Lower leg skin (tissue), 4 donors: Measurements from ENCODE around the gene OPTC. TPM values are rescaled to one million over a fixed set of nuclear protein-coding genes. Genes with fewer than 3 reads are reported as not detected.

Source experiments
- DNase-seq, 2 donors: peaks; one replicate each; pipeline ENCODE4 v3.0.0-alpha.2; 2019; ENCODE audit warnings: low spot score in 2 of 2
- H3K4me3 ChIP-seq: fragments of 200-600 bp; sonication (generic); 2 replicates; pipeline ENCODE4 v1.5.1; 2017; ENCODE audit warnings: mild to moderate bottlenecking, low read depth; ENCODE audit not compliant: poor library complexity, severe bottlenecking
- POLR2A ChIP-seq, 2 donors: fragments of 450-650 bp; IDR thresholded peaks; one replicate each; pipeline ENCODE4 v1.6.1; 2016 to 2017; ENCODE audit warnings: antibody characterized with exemption in 2 of 2, mild to moderate bottlenecking in 1 of 2, moderate library complexity in 1 of 2
- WGBS, 2 donors: methylation state at CpG; one replicate each; pipeline ENCODE4 v1.1.5; 2018; 5-methylcytosine and 5-hydroxymethylcytosine counted together
- intact Hi-C: fragments of 100-400 bp; cut with DNase I; formaldehyde crosslinking; loops from one replicate; pipeline ENCODE4 v1.15.0; 2023; ENCODE audit warnings: low total_unique reads
- total RNA-seq, 4 donors: library from RNA; depleted of rRNA; stranded (reverse); fragments of >200 nt; gene quantifications; one replicate each; pipeline ENCODE4 v1.1.0, GENCODE V29; 2016
- TF ChIP-seq, protein P1 (sequence below), 3 donors: fragments of 450-650 bp; IDR thresholded peaks; one replicate each; pipeline ENCODE4 v1.5.1; 2016; ENCODE audit warnings: antibody characterized with exemption in 3 of 3, mild to moderate bottlenecking in 3 of 3, moderate library complexity in 2 of 3

The OPTC gene
- total RNA-seq, 4 donors from 2014 or later = not detected

DNA sequence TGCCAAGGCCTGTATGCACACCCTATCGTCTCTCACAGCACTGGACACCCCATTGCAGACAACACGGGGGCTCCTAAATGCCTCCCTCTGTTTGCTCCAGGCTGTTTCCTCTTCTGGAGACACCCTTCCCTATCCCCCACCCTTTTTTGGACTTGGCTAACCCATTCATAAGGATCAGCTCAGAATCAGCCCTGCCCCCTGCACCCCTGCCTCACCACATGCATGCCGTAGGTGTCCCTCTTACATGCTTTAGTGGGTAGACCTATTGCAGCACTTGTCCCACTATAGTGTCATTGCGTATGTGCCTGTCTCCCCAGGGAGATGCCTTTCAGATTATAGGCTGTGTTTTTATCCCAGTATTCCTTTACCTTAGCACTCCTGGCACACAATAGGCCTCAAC, 30.9 kb downstream of the OPTC start:
- TF ChIP-seq, protein P1, sequence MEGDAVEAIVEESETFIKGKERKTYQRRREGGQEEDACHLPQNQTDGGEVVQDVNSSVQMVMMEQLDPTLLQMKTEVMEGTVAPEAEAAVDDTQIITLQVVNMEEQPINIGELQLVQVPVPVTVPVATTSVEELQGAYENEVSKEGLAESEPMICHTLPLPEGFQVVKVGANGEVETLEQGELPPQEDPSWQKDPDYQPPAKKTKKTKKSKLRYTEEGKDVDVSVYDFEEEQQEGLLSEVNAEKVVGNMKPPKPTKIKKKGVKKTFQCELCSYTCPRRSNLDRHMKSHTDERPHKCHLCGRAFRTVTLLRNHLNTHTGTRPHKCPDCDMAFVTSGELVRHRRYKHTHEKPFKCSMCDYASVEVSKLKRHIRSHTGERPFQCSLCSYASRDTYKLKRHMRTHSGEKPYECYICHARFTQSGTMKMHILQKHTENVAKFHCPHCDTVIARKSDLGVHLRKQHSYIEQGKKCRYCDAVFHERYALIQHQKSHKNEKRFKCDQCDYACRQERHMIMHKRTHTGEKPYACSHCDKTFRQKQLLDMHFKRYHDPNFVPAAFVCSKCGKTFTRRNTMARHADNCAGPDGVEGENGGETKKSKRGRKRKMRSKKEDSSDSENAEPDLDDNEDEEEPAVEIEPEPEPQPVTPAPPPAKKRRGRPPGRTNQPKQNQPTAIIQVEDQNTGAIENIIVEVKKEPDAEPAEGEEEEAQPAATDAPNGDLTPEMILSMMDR (IDR thresholded peaks at IDR 0.05) = no peak
- TF ChIP-seq POLR2A (IDR thresholded peaks at IDR 0.05) = no peak
- no peak for DNase-seq
- H3K4me3 ChIP-seq = no peak overlapping the region
- 86 to 96% methylated on average over 4 of the region's 4 CpGs for WGBS, 2 donors
- intact Hi-C loops = no loop called here

DNA sequence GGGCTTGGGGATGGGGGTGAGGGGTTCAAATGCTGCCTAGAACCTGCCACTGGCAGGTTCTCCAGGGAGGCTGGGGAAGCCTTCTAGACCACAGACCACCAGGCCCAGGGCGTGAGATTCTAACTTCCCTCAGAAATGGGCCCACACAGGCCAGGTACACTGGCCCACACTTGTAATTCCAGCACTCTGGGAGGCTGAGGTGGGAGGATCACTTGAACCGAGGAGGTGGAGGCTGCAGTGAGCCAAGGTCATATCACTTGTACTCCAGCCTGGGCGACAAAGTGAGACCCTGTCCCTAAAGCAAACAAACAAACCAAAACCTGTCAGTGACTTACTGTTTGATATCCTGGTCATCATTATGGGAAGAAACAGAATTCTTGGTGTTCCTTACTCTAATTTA, 31.7 kb downstream of the OPTC start:
- WGBS, 2 donors = 90 to 94% methylated on average over 3 of the region's 3 CpGs
- TF ChIP-seq, protein P1 (IDR thresholded peaks at IDR 0.05) = no peak
- TF ChIP-seq POLR2A (IDR thresholded peaks at IDR 0.05) = no peak
- no peak overlapping the region for H3K4me3 ChIP-seq
- DNase-seq = no peak
- intact Hi-C loops = no loop called here

DNA sequence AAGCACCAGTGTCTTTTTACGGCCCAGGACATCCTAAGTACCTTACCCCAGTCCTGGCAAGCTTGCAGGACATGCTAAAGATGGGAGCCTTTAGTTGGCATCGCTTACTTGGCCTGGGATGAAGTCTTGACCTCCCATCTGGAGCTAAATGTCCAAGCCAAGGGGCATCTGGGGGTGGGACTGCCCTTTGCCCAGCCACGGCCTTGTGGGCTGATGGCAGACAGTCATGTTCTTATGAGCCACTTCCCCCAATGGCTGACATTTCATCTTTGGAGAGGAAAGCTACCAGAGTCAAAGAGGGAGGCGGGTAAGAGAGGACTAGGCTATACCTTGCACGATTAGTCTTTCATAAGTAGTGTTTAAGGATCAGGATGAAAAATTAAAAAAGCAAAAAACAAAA, 32.2 kb downstream of the OPTC start:
- 74 to 81% methylated on average over 5 of the region's 5 CpGs for WGBS, 2 donors
- DNase-seq = no peak
- no peak for TF ChIP-seq POLR2A (IDR thresholded peaks at IDR 0.05)
- TF ChIP-seq, protein P1 (IDR thresholded peaks at IDR 0.05) = no peak
- H3K4me3 ChIP-seq = no peak overlapping the region
- intact Hi-C loops = no loop called here

DNA sequence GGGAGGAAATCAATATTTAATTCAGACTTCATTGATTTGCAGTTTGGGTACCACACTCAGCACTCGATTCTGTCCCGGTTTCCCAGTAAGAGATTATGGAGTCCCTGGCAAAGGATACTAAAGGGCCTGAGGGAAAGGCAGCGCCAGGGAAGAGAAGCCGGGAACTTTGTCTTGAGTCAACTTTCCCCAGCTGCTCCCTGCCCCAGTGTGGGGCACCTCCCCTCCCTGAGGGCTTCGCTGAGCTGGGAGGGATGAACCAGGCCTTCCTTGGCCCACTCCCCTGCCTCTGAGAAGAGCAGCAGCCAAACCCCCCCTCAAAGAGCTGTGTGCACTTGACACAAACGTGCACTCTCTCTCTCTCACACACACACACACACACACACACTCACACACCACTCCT, 32.6 kb downstream of the OPTC start:
- WGBS, 2 donors = 23 to 27% methylated on average over 6 of the region's 6 CpGs
- intact Hi-C loops = no loop called here
- DNase-seq = peak in 1 of 2 donors; percentile 45
- TF ChIP-seq, protein P1 (IDR thresholded peaks at IDR 0.05) = no peak
- no peak for TF ChIP-seq POLR2A (IDR thresholded peaks at IDR 0.05)
- H3K4me3 ChIP-seq = no peak overlapping the region

DNA sequence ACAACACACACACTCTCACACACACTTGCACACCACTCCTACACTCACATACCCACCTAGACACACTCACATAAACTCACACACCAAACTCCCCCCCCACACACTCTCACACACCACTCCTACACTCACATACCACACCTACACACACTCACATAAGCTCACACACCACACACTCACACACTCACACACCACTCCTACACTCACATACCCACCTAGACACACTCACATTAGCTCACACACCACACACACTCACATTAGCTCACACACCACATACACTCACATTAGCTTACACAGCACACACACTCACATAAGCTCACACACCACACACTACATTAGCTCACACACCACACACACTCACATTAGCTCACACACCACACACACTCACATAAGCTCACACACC, 33.1 kb downstream of the OPTC start:
- TF ChIP-seq POLR2A (IDR thresholded peaks at IDR 0.05) = no peak
- TF ChIP-seq, protein P1 (IDR thresholded peaks at IDR 0.05) = no peak
- H3K4me3 ChIP-seq = no peak overlapping the region
- intact Hi-C loops = no loop called here
- DNase-seq = no peak

DNA sequence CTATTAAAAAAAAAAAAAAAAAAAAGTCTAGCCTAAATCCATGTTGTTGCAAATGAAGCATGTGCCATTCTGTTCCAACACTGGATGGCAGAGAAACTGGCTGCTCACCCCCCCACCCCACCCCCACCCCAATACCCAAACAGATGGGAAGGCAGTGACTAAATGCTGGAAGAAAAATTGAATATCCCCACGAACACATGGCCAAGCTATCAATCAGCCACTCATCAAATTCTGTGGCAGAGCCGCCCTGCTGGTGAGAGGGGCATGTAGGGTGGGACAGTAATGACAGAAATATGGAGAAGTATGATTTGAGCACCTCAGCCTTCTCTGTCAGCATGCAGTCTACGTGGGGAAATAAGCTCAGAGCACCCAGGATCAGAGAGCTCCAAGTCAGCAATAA, 34.1 kb downstream of the OPTC start:
- WGBS, 2 donors = 82 to 88% methylated on average over 3 of the region's 3 CpGs
- intact Hi-C loops = no loop called here
- DNase-seq = no peak
- no peak for TF ChIP-seq POLR2A (IDR thresholded peaks at IDR 0.05)
- no peak overlapping the region for H3K4me3 ChIP-seq
